Suprapubic skin (tissue), 4 donors: ENCODE data around the gene CTNNA3. TPM values are rescaled to one million over a fixed set of nuclear protein-coding genes. Genes with fewer than 3 reads are reported as not detected.
A peak's percentile ranks its signal among the peaks of the same experiment; 100 is the strongest.

Source experiments
- DNase-seq, 2 donors: peaks; one replicate each; pipeline ENCODE4 v3.0.0-alpha.2; 2019; ENCODE audit warnings: low spot score in 2 of 2
- H3K27ac ChIP-seq: fragments of 200-600 bp; sonication (generic); one replicate; pipeline ENCODE4 v1.5.1; 2019
- H3K27me3 ChIP-seq: fragments of 200-600 bp; sonication (generic); one replicate; pipeline ENCODE4 v1.5.1; 2019
- H3K36me3 ChIP-seq: fragments of 200-600 bp; sonication (generic); one replicate; pipeline ENCODE4 v1.5.1; 2019
- H3K4me1 ChIP-seq: fragments of 200-600 bp; sonication (generic); one replicate; pipeline ENCODE4 v1.5.1; 2019
- H3K4me3 ChIP-seq: fragments of 200-600 bp; sonication (generic); one replicate; pipeline ENCODE4 v1.5.1; 2019; ENCODE audit warnings: mild to moderate bottlenecking
- H3K9me3 ChIP-seq: fragments of 200-600 bp; sonication (generic); one replicate; pipeline ENCODE4 v1.5.1; 2019
- CTCF ChIP-seq, 2 donors: fragments of 200-600 bp in 1 of 2; fragments of 450-650 bp in 1 of 2; sonication (generic) in 1 of 2; IDR thresholded peaks; one replicate each; pipeline ENCODE4 v1.5.1; 2016 to 2019; ENCODE audit warnings: antibody characterized with exemption in 2 of 2, mild to moderate bottlenecking in 1 of 2, moderate library complexity in 1 of 2
- EP300 ChIP-seq: sonication (generic); formaldehyde crosslinking; IDR thresholded peaks from one replicate; pipeline ENCODE4 v1.6.1; 2017; ENCODE audit warnings: antibody characterized with exemption
- POLR2A ChIP-seq, 2 donors: fragments of 450-650 bp; IDR thresholded peaks; one replicate each; pipeline ENCODE4 v1.6.1; 2017; ENCODE audit warnings: antibody characterized with exemption in 2 of 2, mild to moderate bottlenecking in 2 of 2, moderate library complexity in 2 of 2
- POLR2AphosphoS5 ChIP-seq, 3 donors: sonication (generic); formaldehyde crosslinking; IDR thresholded peaks; one replicate each; pipeline ENCODE4 v1.6.1; 2017; ENCODE audit warnings: antibody characterized with exemption in 3 of 3
- WGBS: methylation state at CpG from one replicate; pipeline ENCODE4 v1.1.5; 2018; 5-methylcytosine and 5-hydroxymethylcytosine counted together
- total RNA-seq, 4 donors: library from RNA; depleted of rRNA; stranded (reverse); fragments of >200 nt; gene quantifications; one replicate each; pipeline ENCODE4 v1.1.0, GENCODE V29; 2016

CTNNA3 gene
- total RNA-seq, 4 donors from 2014 or later, result 0.08 to 0.29 (median 0.21) TPM

GRCh38 chr10:67667035-67667425 is 29.0 kb downstream of the CTNNA3 start:
- no peaks in the 10 kb centered on the region for H3K27me3 ChIP-seq
- DNase-seq, result no peak
- no peak for TF ChIP-seq POLR2AphosphoS5 (IDR thresholded peaks at IDR 0.05)
- TF ChIP-seq CTCF (IDR thresholded peaks at IDR 0.05), result no peak
- TF ChIP-seq EP300, result no peak
- TF ChIP-seq POLR2A (IDR thresholded peaks at IDR 0.05), result no peak
- no peak overlapping the region for H3K27ac ChIP-seq
- WGBS, result 95% methylated on average over 1 of the region's 1 CpG
- H3K4me1 ChIP-seq, result no peaks in the 10 kb centered on the region
- H3K9me3 ChIP-seq, result no peaks in the 10 kb centered on the region
- H3K36me3 ChIP-seq, result no peaks in the 10 kb centered on the region
- H3K4me3 ChIP-seq, result no peak overlapping the region

- no peaks in the 10 kb centered on the region for H3K27me3 ChIP-seq
- no peaks in the 10 kb centered on the region for H3K36me3 ChIP-seq
- no peak for DNase-seq
- TF ChIP-seq EP300 (no peak), POLR2AphosphoS5 (IDR thresholded peaks at IDR 0.05) (no peak), CTCF (IDR thresholded peaks at IDR 0.05) (peak in 1 of 2 donors; percentile 15), POLR2A (IDR thresholded peaks at IDR 0.05) (no peak)
- no peak overlapping the region for H3K4me3 ChIP-seq
- H3K4me1 ChIP-seq, result no peaks in the 10 kb centered on the region
- H3K27ac ChIP-seq, result no peak overlapping the region
- WGBS, result 89% methylated on average over 1 of the region's 1 CpG
- no peaks in the 10 kb centered on the region for H3K9me3 ChIP-seq
Observed at GRCh38 chr10:67666416-67667034, 29.5 kb downstream of the CTNNA3 start.

GRCh38 chr10:67665491-67665890 is 30.5 kb downstream of the CTNNA3 start:
- no peak for TF ChIP-seq EP300
- TF ChIP-seq POLR2A (IDR thresholded peaks at IDR 0.05), result no peak
- no peak for TF ChIP-seq POLR2AphosphoS5 (IDR thresholded peaks at IDR 0.05)
- TF ChIP-seq CTCF (IDR thresholded peaks at IDR 0.05), result no peak
- Histone ChIP-seq H3K27ac (no peak overlapping the region), H3K36me3 (no peaks in the 10 kb centered on the region), H3K9me3 (no peaks in the 10 kb centered on the region), H3K4me3 (no peak overlapping the region), H3K27me3 (no peaks in the 10 kb centered on the region), H3K4me1 (no peaks in the 10 kb centered on the region)
- no peak for DNase-seq

DNA sequence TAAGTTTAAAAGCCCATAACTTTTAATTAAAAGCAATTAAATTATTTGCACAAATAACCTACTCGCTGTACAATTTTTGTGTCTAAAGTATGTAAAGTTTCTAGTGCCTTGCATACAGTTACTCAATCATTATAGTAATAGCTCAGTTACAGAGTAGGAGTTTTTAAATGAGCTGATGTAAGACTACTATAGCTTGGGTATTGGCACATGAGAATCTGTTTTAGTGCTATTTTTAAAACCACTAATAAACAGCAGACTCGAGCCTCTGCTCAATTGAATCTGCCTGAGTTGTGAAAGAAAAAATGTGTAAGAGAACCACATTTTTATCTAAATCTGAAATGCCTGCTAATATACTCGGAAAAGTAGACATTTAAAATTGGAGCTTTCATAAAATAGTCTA is 31.1 kb downstream of the CTNNA3 start:
- TF ChIP-seq POLR2A (IDR thresholded peaks at IDR 0.05), result no peak
- TF ChIP-seq CTCF (IDR thresholded peaks at IDR 0.05), result no peak
- no peak for TF ChIP-seq POLR2AphosphoS5 (IDR thresholded peaks at IDR 0.05)
- TF ChIP-seq EP300, result no peak
- Histone ChIP-seq H3K4me3 (no peak overlapping the region), H3K4me1 (no peaks in the 10 kb centered on the region), H3K27me3 (no peaks in the 10 kb centered on the region), H3K36me3 (no peaks in the 10 kb centered on the region), H3K9me3 (no peaks in the 10 kb centered on the region), H3K27ac (no peak overlapping the region)
- 53% methylated on average over 3 of the region's 3 CpGs for WGBS
- no peak for DNase-seq

DNA sequence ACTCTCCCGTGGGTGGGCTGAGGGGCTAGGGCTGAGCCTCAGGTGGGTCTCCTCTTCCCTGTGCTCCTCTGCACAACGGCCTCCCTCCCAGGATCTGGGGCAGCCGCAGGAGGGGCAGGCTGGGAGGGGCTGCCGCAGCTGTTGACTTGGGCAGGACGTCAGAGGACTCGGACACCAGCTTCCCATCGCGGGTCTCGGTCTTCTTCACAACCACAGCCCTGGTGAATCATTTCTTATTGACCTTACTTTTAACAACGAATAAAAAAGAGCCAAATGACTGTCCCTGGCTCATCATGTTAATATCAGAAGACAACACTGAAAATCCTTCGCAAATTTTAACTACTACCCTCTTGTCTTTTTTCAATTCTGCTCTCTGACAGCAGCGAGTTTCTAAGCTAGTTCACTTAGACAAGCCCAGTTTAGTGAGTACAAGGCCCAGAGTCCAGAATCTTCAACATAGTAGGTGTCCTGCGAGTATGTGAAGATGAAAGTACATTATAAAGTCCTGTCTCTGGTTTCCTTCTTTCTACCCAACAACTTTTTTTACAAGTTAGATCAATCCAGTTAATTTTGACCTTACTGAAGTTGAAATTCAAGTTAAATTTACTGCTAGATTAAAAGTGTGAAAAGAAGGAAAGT is 32.4 kb downstream of the CTNNA3 start:
- H3K4me1 ChIP-seq, result no peaks in the 10 kb centered on the region
- no peaks in the 10 kb centered on the region for H3K27me3 ChIP-seq
- no peak overlapping the region for H3K4me3 ChIP-seq
- H3K27ac ChIP-seq, result no peak overlapping the region
- H3K9me3 ChIP-seq, result no peaks in the 10 kb centered on the region
- DNase-seq, result no peak
- H3K36me3 ChIP-seq, result no peaks in the 10 kb centered on the region
- 65% methylated on average over 13 of the region's 13 CpGs for WGBS
- TF ChIP-seq POLR2AphosphoS5 (IDR thresholded peaks at IDR 0.05) (no peak), POLR2A (IDR thresholded peaks at IDR 0.05) (no peak), CTCF (IDR thresholded peaks at IDR 0.05) (no peak), EP300 (no peak)
